H1 (cell line): ENCODE results near the gene IRF8.

Experiments used
- NRF1 ChIP-seq: IDR thresholded peaks from 2 replicates; pipeline ENCODE4 v1.6.1; 2011; ENCODE audit warnings: mild to moderate bottlenecking, low read depth, low read length, improper control_type of control experiment
- POLR2A ChIP-seq, 2 experiments: IDR thresholded peaks; 1 replicate in 1 of 2; 2 replicates in 1 of 2; pipeline ENCODE4 v1.6.1; 2011; ENCODE audit warnings: low read depth in 2 of 2, low read length in 2 of 2, mild to moderate bottlenecking in 2 of 2; ENCODE audit errors: control extremely low read depth in 1 of 2
- POLR2AphosphoS5 ChIP-seq: IDR thresholded peaks from 2 replicates; pipeline ENCODE4 v1.6.1; 2011; ENCODE audit warnings: low read depth, low read length
- TCF12 ChIP-seq: IDR thresholded peaks from 2 replicates; pipeline ENCODE4 v1.6.1; 2011; ENCODE audit warnings: low read depth, mild to moderate bottlenecking, low read length
- YY1 ChIP-seq: IDR thresholded peaks from 2 replicates; pipeline ENCODE4 v1.6.1; 2011; ENCODE audit warnings: low read depth, mild to moderate bottlenecking, low read length
- TF ChIP-seq, protein P1 (sequence below), 3 experiments: IDR thresholded peaks; 1 replicate in 2 of 3; 2 replicates in 1 of 3; pipeline versions ENCODE4 v1.5.1 to v1.6.1; 2011; ENCODE audit warnings: low read length in 3 of 3, mild to moderate bottlenecking in 3 of 3, inconsistent platforms in 2 of 3, low read depth in 1 of 3, moderate library complexity in 1 of 3; ENCODE audit not compliant: insufficient read depth in 1 of 3; ENCODE audit errors: control extremely low read depth in 1 of 3

DNA sequence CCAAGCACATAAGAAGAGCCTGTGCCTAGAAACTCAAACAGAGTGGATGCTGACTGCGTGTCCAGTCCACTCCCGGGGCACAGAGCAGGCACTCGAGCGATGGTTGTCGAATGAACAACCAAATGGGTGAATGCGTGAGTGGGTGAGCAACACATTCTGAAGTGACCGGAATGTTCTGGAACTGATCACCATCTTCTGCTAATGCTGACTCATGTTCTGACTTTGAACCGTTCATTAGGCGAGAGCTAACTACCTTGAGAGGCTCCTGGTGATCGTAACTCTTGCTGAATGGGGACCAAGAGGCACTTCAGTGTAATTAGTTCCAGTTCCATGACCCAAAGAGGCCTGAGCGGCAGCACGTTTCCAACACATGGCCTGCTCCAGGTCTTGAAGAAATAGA is 37.9 kb downstream of the IRF8 start:
- TF ChIP-seq POLR2A (IDR thresholded peaks at IDR 0.05; ENCODE audit: control extremely low read depth in 1 of 2, low read depth in 2 of 2, low read length in 2 of 2): no peak
- no peak for TF ChIP-seq YY1
- TF ChIP-seq POLR2AphosphoS5: no peak
- no peak for TF ChIP-seq TCF12
- TF ChIP-seq, protein P1, sequence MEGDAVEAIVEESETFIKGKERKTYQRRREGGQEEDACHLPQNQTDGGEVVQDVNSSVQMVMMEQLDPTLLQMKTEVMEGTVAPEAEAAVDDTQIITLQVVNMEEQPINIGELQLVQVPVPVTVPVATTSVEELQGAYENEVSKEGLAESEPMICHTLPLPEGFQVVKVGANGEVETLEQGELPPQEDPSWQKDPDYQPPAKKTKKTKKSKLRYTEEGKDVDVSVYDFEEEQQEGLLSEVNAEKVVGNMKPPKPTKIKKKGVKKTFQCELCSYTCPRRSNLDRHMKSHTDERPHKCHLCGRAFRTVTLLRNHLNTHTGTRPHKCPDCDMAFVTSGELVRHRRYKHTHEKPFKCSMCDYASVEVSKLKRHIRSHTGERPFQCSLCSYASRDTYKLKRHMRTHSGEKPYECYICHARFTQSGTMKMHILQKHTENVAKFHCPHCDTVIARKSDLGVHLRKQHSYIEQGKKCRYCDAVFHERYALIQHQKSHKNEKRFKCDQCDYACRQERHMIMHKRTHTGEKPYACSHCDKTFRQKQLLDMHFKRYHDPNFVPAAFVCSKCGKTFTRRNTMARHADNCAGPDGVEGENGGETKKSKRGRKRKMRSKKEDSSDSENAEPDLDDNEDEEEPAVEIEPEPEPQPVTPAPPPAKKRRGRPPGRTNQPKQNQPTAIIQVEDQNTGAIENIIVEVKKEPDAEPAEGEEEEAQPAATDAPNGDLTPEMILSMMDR (IDR thresholded peaks at IDR 0.05; ENCODE audit: control extremely low read depth in 1 of 3, insufficient read depth in 1 of 3, low read depth in 1 of 3, low read length in 3 of 3): no peak
- no peak for TF ChIP-seq NRF1
